Renal cortex interstitium (tissue), 15 donors: ENCODE data around the gene FAT3. TPM values are rescaled to one million over a fixed set of nuclear protein-coding genes. Genes with fewer than 3 reads are reported as not detected.
A peak's percentile ranks its signal among the peaks of the same experiment; 100 is the strongest.

Experiments
- DNase-seq, 11 donors: peaks; one replicate each; pipeline ENCODE4 v3.0.0-alpha.2; 2013; ENCODE audit warnings: low read depth in 9 of 11, low spot score in 4 of 11; ENCODE audit errors: extremely low read depth in 1 of 11
- long read RNA-seq, 16 experiments: transcript quantifications; one replicate each; lab custom pipeline, GENCODE V29; 2026
- polyA plus RNA-seq, 3 donors: library from polyadenylated mRNA; unstranded; fragments of 120-200 nt; gene quantifications; one replicate each; pipeline ENCODE4 v1.2.1, GENCODE V29; 2013; ENCODE audit not compliant: insufficient read length in 3 of 3

The FAT3 gene
- polyA plus RNA-seq = 10 to 100 TPM in 2 of 3 donors, 1 to 10 TPM in 1; 9.7 to 10.5 (median 10.3) TPM
- long read RNA-seq, donor 1 = 0 reads
- long read RNA-seq, donor 2 = 0 reads
- long read RNA-seq, donor 3 = 0 reads
- long read RNA-seq, donor 4 = 0 reads
- long read RNA-seq, donor 5 = 0 reads
- long read RNA-seq, donor 6, partial matches to known transcripts = 0 of 1 reads
- long read RNA-seq, donor 6, other reads (novel, unspliced or antisense) = 0 of 1 reads
- long read RNA-seq, donor 7 = 0 reads
- long read RNA-seq, donor 8 = 0 reads
- long read RNA-seq, donor 9 = 0 reads
- long read RNA-seq, donor 10 = 0 reads
- long read RNA-seq, donor 11 = 0 reads
- long read RNA-seq, donor 12, full-length matches to known transcripts = 1 of 1 reads
- long read RNA-seq, donor 12, partial matches to known transcripts = 0 of 1 reads
- long read RNA-seq, donor 12, other reads (novel, unspliced or antisense) = 0 of 1 reads
- long read RNA-seq, donor 13 = 0 reads
- long read RNA-seq, donor 14 = 0 reads
- long read RNA-seq, donor 15 = 0 reads
- long read RNA-seq, donor 16, partial matches to known transcripts = 7 of 8 reads
- long read RNA-seq, donor 16, other reads (novel, unspliced or antisense) = 0 of 8 reads

- DNase-seq = peak in 8 of 11 donors; percentile 40 to 77 (median 68)
Measured at GRCh38 chr11:92224407-92225124, at the start of gene FAT3. TSS of gene FAT3 (plus strand) at chr11:92224818. CDS start at chr11:92352113, 127,295 bp downstream.

- no peak for DNase-seq
Measured at GRCh38 chr11:92179017-92179670, 45.5 kb upstream of the FAT3 start.

- DNase-seq = no peak
Measured at GRCh38 chr11:92180226-92180625, 44.4 kb upstream of the FAT3 start.

- DNase-seq = peak in 1 of 11 donors; percentile 4
Measured at GRCh38 chr11:92180664-92181251, 43.9 kb upstream of the FAT3 start.

- no peak for DNase-seq
Measured at GRCh38 chr11:92190535-92191206, 33.9 kb upstream of the FAT3 start.

- no peak for DNase-seq
Measured at GRCh38 chr11:92192141-92192540, 32.5 kb upstream of the FAT3 start.

- no peak for DNase-seq
Measured at GRCh38 chr11:92198268-92198667, 26.4 kb upstream of the FAT3 start.

GRCh38 chr11:92199991-92200390, 24.6 kb upstream of the FAT3 start:
- DNase-seq = no peak

- no peak for DNase-seq
Measured at GRCh38 chr11:92204731-92205130, 19.9 kb upstream of the FAT3 start.

- DNase-seq = no peak
Measured at GRCh38 chr11:92206441-92206840, 18.2 kb upstream of the FAT3 start.

- DNase-seq = peak in 4 of 11 donors; percentile 17 to 38 (median 22)
Measured at GRCh38 chr11:92211576-92212167, 12.9 kb upstream of the FAT3 start.

- no peak for DNase-seq
Measured at GRCh38 chr11:92212530-92212929, 12.1 kb upstream of the FAT3 start.

- DNase-seq = no peak
Measured at GRCh38 chr11:92216789-92217188, 7.8 kb upstream of the FAT3 start.

- no peak for DNase-seq
Measured at GRCh38 chr11:92219476-92219875, 5.1 kb upstream of the FAT3 start.

- DNase-seq = no peak
Measured at GRCh38 chr11:92222701-92223100, 1.9 kb upstream of the FAT3 start.

- DNase-seq = no peak
Measured at GRCh38 chr11:92224054-92224406, 588 bp upstream of the FAT3 start.

- DNase-seq = peak in 2 of 11 donors; percentile 23 to 39
Measured at GRCh38 chr11:92225125-92225567, 528 bp downstream of the FAT3 start.
